IMR-90 (cell line): ENCODE measurements around the gene BCL11B. TPM values are rescaled to one million over a fixed set of nuclear protein-coding genes. Genes with fewer than 3 reads are reported as not detected.

Source experiments
- ATAC-seq: fragments of 200-7000 bp; cut with Tn5 transposase; 2 replicates; pipeline ENCODE4 v1.9.1; 2020; ENCODE audit warnings: low read depth, mild to moderate bottlenecking, moderate library complexity
- BruUV-seq: library from RNA; stranded (reverse); fragments of 400-500 nt; replicated peaks from 2 replicates; lab custom pipeline; 2021; lab: Mats Ljungman, UMichigan
- CTCF ChIA-PET: fragments of 300-600 bp; formaldehyde crosslinking; extraction: SDS; loops from one replicate; lab custom pipeline; 2021; ENCODE audit warnings: antibody characterized with exemption; lab: Yijun Ruan, JAX
- POLR2A ChIA-PET: fragments of 300-600 bp; sonication (Branson Sonifier 250); formaldehyde crosslinking; loops from one replicate; lab custom pipeline; 2022; ENCODE audit warnings: antibody characterized with exemption; ENCODE audit not compliant: unreplicated experiment; lab: Charles Lee
- DNase-seq: peaks from one replicate; pipeline ENCODE4 v3.0.0; 2013
- H2AFZ ChIP-seq: replicated peaks from 2 replicates; pipeline ENCODE3; 2013; ENCODE audit warnings: low read length, mild to moderate bottlenecking; ENCODE audit not compliant: poor library complexity
- H2AK5ac ChIP-seq: 2 replicates; pipeline ENCODE4 v1.6.1; 2013; ENCODE audit warnings: low read depth, low read length, inconsistent platforms
- H2AK9ac ChIP-seq: replicated peaks from 2 replicates; pipeline ENCODE3; 2013; ENCODE audit warnings: mild to moderate bottlenecking, low read depth, low read length, moderate library complexity; ENCODE audit not compliant: poor library complexity
- H2BK120ac ChIP-seq: 2 replicates; pipeline ENCODE4 v1.6.1; 2013; ENCODE audit warnings: low read depth, low read length, inconsistent platforms
- H2BK15ac ChIP-seq: 3 replicates; pipeline ENCODE4 v1.6.1; 2013; ENCODE audit warnings: low read depth, low read length, inconsistent platforms
- H2BK20ac ChIP-seq: 2 replicates; pipeline ENCODE4 v1.6.1; 2013; ENCODE audit warnings: low read depth, mild to moderate bottlenecking, inconsistent platforms, low read length, moderate library complexity
- H2BK5ac ChIP-seq: 2 replicates; pipeline ENCODE4 v1.6.1; 2013; ENCODE audit warnings: mild to moderate bottlenecking, low read depth, low read length, inconsistent platforms; ENCODE audit not compliant: poor library complexity, severe bottlenecking
- H3K14ac ChIP-seq: replicated peaks from 2 replicates; pipeline ENCODE4 v1.6.1; 2013; ENCODE audit warnings: low read depth, low read length, inconsistent platforms
- H3K18ac ChIP-seq: 2 replicates; pipeline ENCODE4 v1.6.1; 2013; ENCODE audit warnings: low read depth, low read length, control low read depth
- H3K23ac ChIP-seq: 2 replicates; pipeline ENCODE4 v1.6.1; 2013; ENCODE audit warnings: low read depth, low read length, inconsistent platforms
- H3K27ac ChIP-seq: 2 replicates; pipeline ENCODE4 v1.5.1; 2013; ENCODE audit warnings: mild to moderate bottlenecking, control low read depth, low read length; ENCODE audit not compliant: insufficient read depth
- H3K27me3 ChIP-seq: 2 replicates; pipeline ENCODE4 v1.6.1; 2013; ENCODE audit warnings: low read length; ENCODE audit not compliant: control insufficient read depth, insufficient read depth
- H3K36me3 ChIP-seq: 2 replicates; pipeline ENCODE4 v1.6.1; 2013; ENCODE audit warnings: low read length, mixed read lengths; ENCODE audit not compliant: control insufficient read depth, insufficient read depth
- H3K4ac ChIP-seq: 2 replicates; pipeline ENCODE4 v1.6.1; 2013; ENCODE audit warnings: low read depth, low read length, inconsistent platforms
- H3K4me1 ChIP-seq: 2 replicates; pipeline ENCODE4 v1.6.1; 2013; ENCODE audit warnings: low read length, mixed read lengths; ENCODE audit not compliant: control insufficient read depth, insufficient read depth
- H3K4me2 ChIP-seq: 2 replicates; pipeline ENCODE4 v1.6.1; 2013; ENCODE audit warnings: low read depth, mild to moderate bottlenecking, control low read depth, low read length, moderate library complexity
- H3K4me3 ChIP-seq: 2 replicates; pipeline ENCODE4 v1.5.1; 2013; ENCODE audit warnings: low read depth, mild to moderate bottlenecking, control low read depth, low read length, moderate library complexity; ENCODE audit not compliant: insufficient read depth
- H3K56ac ChIP-seq: 2 replicates; pipeline ENCODE4 v1.6.1; 2013; ENCODE audit warnings: low read length, inconsistent platforms; ENCODE audit not compliant: insufficient read depth; ENCODE audit errors: extremely low read depth
- H3K79me1 ChIP-seq, 2 experiments: 2 replicates each; pipeline ENCODE4 v1.6.1; 2013; ENCODE audit warnings: low read length in 2 of 2, inconsistent platforms in 1 of 2, low read depth in 1 of 2
- H3K9ac ChIP-seq: 2 replicates; pipeline ENCODE4 v1.6.1; 2013; ENCODE audit warnings: low read depth, low read length, control low read depth
- H3K9me1 ChIP-seq: 2 replicates; pipeline ENCODE4 v1.6.1; 2013; ENCODE audit warnings: low read length, inconsistent platforms; ENCODE audit not compliant: insufficient read depth
- H3K9me3 ChIP-seq: 2 replicates; pipeline ENCODE4 v1.6.1; 2013; ENCODE audit warnings: low read length; ENCODE audit not compliant: control insufficient read depth, insufficient read depth
- H4K20me1 ChIP-seq: 2 replicates; pipeline ENCODE4 v1.6.1; 2013; ENCODE audit warnings: low read length, inconsistent platforms; ENCODE audit not compliant: insufficient read depth
- H4K5ac ChIP-seq: 2 replicates; pipeline ENCODE4 v1.6.1; 2013; ENCODE audit warnings: mild to moderate bottlenecking, low read depth, low read length, control low read depth
- H4K8ac ChIP-seq, 2 experiments: 2 replicates each; pipeline ENCODE4 v1.6.1; 2013; ENCODE audit warnings: low read depth in 2 of 2, low read length in 2 of 2, control low read depth in 1 of 2, inconsistent platforms in 1 of 2
- H4K91ac ChIP-seq: 2 replicates; pipeline ENCODE4 v1.6.1; 2013; ENCODE audit warnings: low read depth, low read length, inconsistent platforms; ENCODE audit not compliant: insufficient read depth
- BHLHE40 ChIP-seq: fragments of 150-350 bp; IDR thresholded peaks from 2 replicates; pipeline ENCODE4 v1.6.1; 2016; ENCODE audit warnings: mild to moderate bottlenecking, low read depth, low read length
- CEBPB ChIP-seq: IDR thresholded peaks from 2 replicates; pipeline ENCODE4 v1.6.1; 2012; ENCODE audit warnings: low read depth, low read length, improper control_type of control experiment
- CHD1 ChIP-seq: IDR thresholded peaks from 2 replicates; pipeline ENCODE4 v1.6.1; 2012; ENCODE audit warnings: low read depth, low read length, improper control_type of control experiment
- FOS ChIP-seq: fragments of 150-350 bp; IDR thresholded peaks from 2 replicates; pipeline ENCODE4 v1.6.1; 2016; ENCODE audit warnings: low read depth, low read length
- MAFK ChIP-seq: IDR thresholded peaks from 2 replicates; pipeline ENCODE4 v1.6.1; 2012; ENCODE audit warnings: low read depth, low read length, improper control_type of control experiment
- MAZ ChIP-seq: IDR thresholded peaks from 2 replicates; pipeline ENCODE4 v1.6.1; 2012; ENCODE audit warnings: low read depth, mild to moderate bottlenecking, low read length, improper control_type of control experiment, moderate library complexity, borderline replicate concordance
- MXI1 ChIP-seq: IDR thresholded peaks from 2 replicates; pipeline ENCODE4 v1.6.1; 2012; ENCODE audit warnings: low read depth, mild to moderate bottlenecking, low read length, moderate library complexity, borderline replicate concordance
- NFE2L2 ChIP-seq: fragments of 150-350 bp; IDR thresholded peaks from 2 replicates; pipeline ENCODE4 v1.6.1; 2016; ENCODE audit warnings: low read depth, mild to moderate bottlenecking, low read length
- POLR2A ChIP-seq: IDR thresholded peaks from 2 replicates; pipeline ENCODE4 v1.6.1; 2012; ENCODE audit warnings: mild to moderate bottlenecking, low read depth, low read length
- RAD21 ChIP-seq: IDR thresholded peaks from 2 replicates; pipeline ENCODE4 v1.6.1; 2012; ENCODE audit warnings: low read length, improper control_type of control experiment
- RCOR1 ChIP-seq: IDR thresholded peaks from 2 replicates; pipeline ENCODE4 v1.6.1; 2012; ENCODE audit warnings: mild to moderate bottlenecking, low read length, improper control_type of control experiment; ENCODE audit not compliant: insufficient replicate concordance
- RFX5 ChIP-seq: IDR thresholded peaks from 2 replicates; pipeline ENCODE4 v1.8.0; 2012; ENCODE audit warnings: low read depth, mild to moderate bottlenecking, low read length, moderate library complexity
- SMC3 ChIP-seq: fragments of 150-350 bp; IDR thresholded peaks from 2 replicates; pipeline ENCODE4 v1.6.1; 2016; ENCODE audit warnings: low read depth, mild to moderate bottlenecking, antibody characterized with exemption, low read length, moderate library complexity
- USF2 ChIP-seq: fragments of 150-350 bp; IDR thresholded peaks from 2 replicates; pipeline ENCODE4 v1.6.1; 2017; ENCODE audit warnings: mild to moderate bottlenecking, antibody characterized with exemption, low read length, low read depth
- WGBS, 2 experiments: methylation state at CpG; one replicate each; pipeline versions ENCODE4 v1.1.5 to v1.1.7; 2013; ENCODE audit warnings: missing lambda C conversion rate in 2 of 2; ENCODE audit not compliant: insufficient read length in 1 of 2; ENCODE audit errors: extremely low coverage in 2 of 2; 5-methylcytosine and 5-hydroxymethylcytosine counted together
- dilution Hi-C: fragments of 300-500 bp; cut with HindIII; formaldehyde crosslinking; loops from one replicate; pipeline ENCODE4 v1.14.3; 2018; ENCODE audit warnings: low sequenced_read_pairs; ENCODE audit not compliant: unreplicated experiment
- in situ Hi-C: fragments of 300-500 bp; cut with MboI; formaldehyde crosslinking; loops from 3 replicates; pipeline ENCODE4 v1.14.3; 2019; ENCODE audit warnings: low sequenced_read_pairs, inconsistent platforms, mixed read lengths
- intact Hi-C: fragments of 100-400 bp; cut with micrococcal nuclease; formaldehyde crosslinking; loops from 2 replicates; pipeline ENCODE4 v1.10.0; 2022
- polyA plus RNA-seq, 3 experiments: library from polyadenylated mRNA; depleted of rRNA; stranded (reverse); fragments of >200 nt; gene quantifications; 2 replicates each; pipeline ENCODE4 v1.2.3, GENCODE V29; 2012; ENCODE audit warnings: low replicate concordance in 1 of 3
- total RNA-seq: library from RNA; depleted of rRNA; stranded (reverse); fragments of >200 nt; gene quantifications from 2 replicates; pipeline ENCODE4 v1.2.3, GENCODE V29; 2012
- TF ChIP-seq, protein P1 (sequence below): conservative IDR thresholded peaks from 2 replicates; pipeline ENCODE4 v1.5.1; 2012; ENCODE audit warnings: mild to moderate bottlenecking, low read depth, low read length, improper control_type of control experiment
- TF ChIP-seq, protein P2 (sequence below): fragments of 150-350 bp; IDR thresholded peaks from 2 replicates; pipeline ENCODE4 v1.6.1; 2016; ENCODE audit warnings: low read depth, mild to moderate bottlenecking, low read length, moderate library complexity, borderline replicate concordance

Gene BCL11B
- total and polyA plus RNA-seq, 2 of the 4 experiments (the other 2 are of a cell fraction) = under 0.01 TPM; not detected in 1

GRCh38 chr14:99169776-99170356, 102.1 kb downstream of the BCL11B start:
- no CpG with 5 or more reads among the region's 7 CpGs for WGBS, 2 experiments
- DNase-seq (no peak), ATAC-seq (no peak)
- Histone ChIP-seq H3K9me3 (peaks cover 24% of the 10 kb centered on the region), H3K18ac (no peak overlapping the region), H3K9ac (no peak overlapping the region), H3K4me2 (no peak overlapping the region), H3K27me3 (no peaks in the 10 kb centered on the region), H3K27ac (no peak overlapping the region), H2AK5ac (no peak overlapping the region), H3K4me1 (no peaks in the 10 kb centered on the region), H3K14ac (no peak overlapping the region), H4K8ac (no peak overlapping the region), H2BK5ac (no peak overlapping the region), H3K36me3 (no peaks in the 10 kb centered on the region), H3K79me1 (no peaks in the 10 kb centered on the region), H3K56ac (no peak overlapping the region), H3K4ac (no peak overlapping the region), H2BK20ac (no peak overlapping the region), H2AK9ac (no peak overlapping the region), H2BK120ac (no peak overlapping the region), H3K9me1 (no peaks in the 10 kb centered on the region), H2BK15ac (no peak overlapping the region), H3K4me3 (no peak overlapping the region), H3K23ac (no peak overlapping the region), H4K20me1 (no peaks in the 10 kb centered on the region), H4K91ac (no peak overlapping the region), H4K5ac (no peak overlapping the region), H2AFZ (no peak overlapping the region)
- no peak for TF ChIP-seq MAZ
- TF ChIP-seq CEBPB = no peak
- TF ChIP-seq BHLHE40 = no peak
- TF ChIP-seq NFE2L2 = no peak
- TF ChIP-seq POLR2A = no peak
- TF ChIP-seq RCOR1 = no peak
- TF ChIP-seq CHD1 = no peak
- no peak for TF ChIP-seq USF2
- no peak for TF ChIP-seq RAD21
- no peak for TF ChIP-seq SMC3
- TF ChIP-seq RFX5 = no peak
- TF ChIP-seq, protein P1, sequence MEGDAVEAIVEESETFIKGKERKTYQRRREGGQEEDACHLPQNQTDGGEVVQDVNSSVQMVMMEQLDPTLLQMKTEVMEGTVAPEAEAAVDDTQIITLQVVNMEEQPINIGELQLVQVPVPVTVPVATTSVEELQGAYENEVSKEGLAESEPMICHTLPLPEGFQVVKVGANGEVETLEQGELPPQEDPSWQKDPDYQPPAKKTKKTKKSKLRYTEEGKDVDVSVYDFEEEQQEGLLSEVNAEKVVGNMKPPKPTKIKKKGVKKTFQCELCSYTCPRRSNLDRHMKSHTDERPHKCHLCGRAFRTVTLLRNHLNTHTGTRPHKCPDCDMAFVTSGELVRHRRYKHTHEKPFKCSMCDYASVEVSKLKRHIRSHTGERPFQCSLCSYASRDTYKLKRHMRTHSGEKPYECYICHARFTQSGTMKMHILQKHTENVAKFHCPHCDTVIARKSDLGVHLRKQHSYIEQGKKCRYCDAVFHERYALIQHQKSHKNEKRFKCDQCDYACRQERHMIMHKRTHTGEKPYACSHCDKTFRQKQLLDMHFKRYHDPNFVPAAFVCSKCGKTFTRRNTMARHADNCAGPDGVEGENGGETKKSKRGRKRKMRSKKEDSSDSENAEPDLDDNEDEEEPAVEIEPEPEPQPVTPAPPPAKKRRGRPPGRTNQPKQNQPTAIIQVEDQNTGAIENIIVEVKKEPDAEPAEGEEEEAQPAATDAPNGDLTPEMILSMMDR = no peak
- no peak for TF ChIP-seq MXI1
- TF ChIP-seq, protein P2, sequence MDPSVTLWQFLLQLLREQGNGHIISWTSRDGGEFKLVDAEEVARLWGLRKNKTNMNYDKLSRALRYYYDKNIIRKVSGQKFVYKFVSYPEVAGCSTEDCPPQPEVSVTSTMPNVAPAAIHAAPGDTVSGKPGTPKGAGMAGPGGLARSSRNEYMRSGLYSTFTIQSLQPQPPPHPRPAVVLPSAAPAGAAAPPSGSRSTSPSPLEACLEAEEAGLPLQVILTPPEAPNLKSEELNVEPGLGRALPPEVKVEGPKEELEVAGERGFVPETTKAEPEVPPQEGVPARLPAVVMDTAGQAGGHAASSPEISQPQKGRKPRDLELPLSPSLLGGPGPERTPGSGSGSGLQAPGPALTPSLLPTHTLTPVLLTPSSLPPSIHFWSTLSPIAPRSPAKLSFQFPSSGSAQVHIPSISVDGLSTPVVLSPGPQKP = no peak
- TF ChIP-seq FOS = no peak
- no peak for TF ChIP-seq MAFK
- in situ Hi-C loops = no loop called here
- BruUV-seq = no TSS peak
- intact Hi-C loops = no loop called here
- dilution Hi-C loops = no loop called here
- ChIA-PET POLR2A (no interaction called here), CTCF (no interaction called here)
